HG03432 (cell line): ENCODE results near the gene FLYWCH1.
"Not testable (repeated sequence)": the region's sequence is repeated elsewhere in the genome, so short reads cannot be mapped to it uniquely, and the experiment has no call there.

Source experiments
- ATAC-seq: cut with Tn5 transposase; IDR thresholded peaks from one replicate; pipeline ENCODE4 v1.9.1; 2021; ENCODE audit warnings: mild to moderate bottlenecking, moderate library complexity; ENCODE audit not compliant: unreplicated experiment

FLYWCH1 gene

GRCh38 chr16:2925951-2926649 lies 14.4 kb downstream of the FLYWCH1 start:
- no peak for ATAC-seq

GRCh38 chr16:2926650-2926999 lies 14.9 kb downstream of the FLYWCH1 start:
- no peak for ATAC-seq

DNA sequence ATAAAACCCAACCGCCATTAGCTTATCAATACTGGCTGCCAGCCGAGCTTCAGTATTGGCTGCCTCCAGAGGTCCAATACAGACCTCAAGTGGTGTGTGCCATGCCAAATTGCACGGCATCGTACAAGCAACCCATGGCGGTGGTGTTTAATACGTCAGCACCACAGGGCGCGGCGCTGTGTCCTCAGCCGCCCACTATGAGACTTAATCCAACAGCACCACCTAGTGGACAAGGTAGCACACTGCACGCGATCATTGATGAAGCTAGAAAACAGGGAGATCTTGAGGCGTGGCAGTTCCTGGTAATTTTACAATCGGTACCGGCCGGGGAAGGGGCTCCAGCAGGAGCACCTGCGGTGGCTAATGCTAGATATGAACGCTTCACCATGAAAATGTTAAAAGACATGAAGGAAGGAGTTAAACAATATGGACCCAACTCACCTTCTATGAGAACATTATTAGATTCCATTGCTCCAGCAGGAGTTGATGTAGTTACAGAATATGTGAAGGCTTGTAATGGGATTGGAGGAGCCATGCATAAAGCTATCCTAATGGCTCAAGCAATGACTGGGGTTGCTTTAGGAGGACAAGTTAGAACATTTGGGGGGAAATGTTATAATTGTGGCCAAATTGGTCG lies 15.4 kb downstream of the FLYWCH1 start:
- no peak for ATAC-seq

DNA sequence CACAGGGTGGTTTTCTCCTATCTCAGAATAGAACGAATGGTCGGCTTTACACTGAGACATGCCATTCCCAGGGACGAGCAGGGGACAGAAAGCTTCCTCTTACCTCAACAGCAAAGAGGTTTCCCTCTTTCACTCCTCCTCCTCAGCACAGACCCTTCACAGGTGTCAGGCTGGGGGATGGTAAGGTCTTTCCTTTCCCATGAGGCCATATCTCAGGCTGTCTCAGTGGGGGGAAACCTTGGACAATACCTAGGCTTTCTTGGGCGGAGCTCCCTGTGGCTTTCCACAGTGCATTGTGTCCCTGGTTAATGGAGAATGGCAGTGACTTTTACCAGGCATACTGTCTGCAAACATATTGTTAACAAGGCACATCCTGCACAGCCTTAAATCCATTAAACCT lies 16.4 kb downstream of the FLYWCH1 start:
- not testable (repeated sequence) for ATAC-seq

GRCh38 chr16:2928796-2929195 lies 17.1 kb downstream of the FLYWCH1 start:
- no peak for ATAC-seq

DNA sequence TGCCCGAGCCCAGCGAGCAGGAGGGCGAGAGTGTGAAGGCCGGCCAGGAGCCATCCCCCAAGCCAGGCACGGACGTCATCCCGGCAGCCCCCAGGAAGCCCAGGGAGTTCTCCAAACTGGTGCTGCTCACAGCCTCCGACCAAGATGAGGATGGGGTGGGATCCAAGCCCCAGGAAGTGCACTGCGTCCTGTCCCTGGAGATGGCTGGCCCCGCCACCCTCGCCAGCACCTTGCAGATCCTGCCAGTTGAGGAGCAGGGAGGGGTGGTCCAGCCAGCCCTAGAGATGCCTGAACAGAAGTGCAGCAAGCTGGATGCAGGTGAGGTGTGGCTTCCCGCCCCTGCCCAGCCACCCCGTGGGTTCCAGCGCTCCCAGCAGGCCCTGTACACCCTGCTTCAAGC lies 18.0 kb downstream of the FLYWCH1 start:
- no peak for ATAC-seq

- no peak for ATAC-seq
Observed at GRCh38 chr16:2930236-2930635, 18.5 kb downstream of the FLYWCH1 start.

DNA sequence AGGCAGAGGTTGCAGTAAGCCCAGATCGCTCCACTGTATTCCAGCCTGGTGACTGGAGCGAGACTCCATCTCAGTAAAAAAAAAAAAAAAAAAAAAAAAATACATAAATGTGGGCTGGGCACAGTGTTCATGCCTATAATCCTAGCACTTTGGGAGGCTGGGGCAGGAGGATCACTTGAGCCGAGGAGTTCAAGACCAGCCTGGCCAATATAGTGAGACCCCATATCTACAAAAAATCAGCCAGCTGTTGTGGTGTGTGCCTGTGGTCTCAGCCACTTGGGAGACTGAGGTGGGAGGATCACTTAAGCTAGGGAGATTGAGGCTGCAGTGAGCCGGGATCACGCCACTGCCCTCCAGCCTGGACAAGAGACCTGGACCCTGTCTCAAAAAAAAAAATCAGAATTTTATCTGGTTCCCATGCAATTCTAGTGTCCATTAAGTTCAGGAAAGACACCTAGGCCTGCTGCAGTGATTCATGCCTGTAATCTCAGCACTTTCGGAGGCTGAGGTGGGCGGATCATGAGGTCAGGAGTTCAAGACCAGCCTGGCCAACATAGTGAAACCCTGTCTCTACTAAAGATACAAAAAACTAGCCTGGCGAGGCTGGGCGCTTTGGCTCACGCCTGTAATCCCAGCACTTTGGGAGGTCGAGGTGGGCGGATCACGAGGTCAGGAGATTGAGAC lies 19.6 kb downstream of the FLYWCH1 start:
- not testable (repeated sequence) for ATAC-seq

GRCh38 chr16:2933136-2933535 lies 21.4 kb downstream of the FLYWCH1 start:
- no peak for ATAC-seq

GRCh38 chr16:2933701-2934100 lies 22.0 kb downstream of the FLYWCH1 start:
- ATAC-seq = no peak

DNA sequence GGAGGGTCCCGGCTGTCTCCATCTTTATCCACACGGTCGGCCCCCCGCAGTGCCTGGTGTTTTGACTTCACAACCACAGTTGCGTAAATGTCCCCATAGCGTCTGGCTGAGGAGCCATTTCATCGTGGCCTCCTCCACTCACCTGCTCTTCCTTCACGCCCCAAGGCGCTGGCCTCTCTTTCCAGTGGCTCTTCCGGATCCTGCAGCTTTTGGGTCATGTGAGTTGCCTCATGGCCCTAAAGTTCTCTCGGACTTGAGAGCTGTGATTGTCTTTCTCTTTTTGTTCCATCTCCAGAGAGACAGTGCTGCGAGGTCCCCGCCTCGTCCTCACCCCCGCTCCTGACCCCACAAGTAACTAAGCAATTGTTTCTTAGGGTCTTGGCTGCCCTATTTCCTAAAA lies 22.7 kb downstream of the FLYWCH1 start:
- ATAC-seq = no peak

- ATAC-seq = no peak
Observed at GRCh38 chr16:2936436-2937011, 24.8 kb downstream of the FLYWCH1 start.

- ATAC-seq = no peak
Observed at GRCh38 chr16:2937170-2937569, 25.4 kb downstream of the FLYWCH1 start.

DNA sequence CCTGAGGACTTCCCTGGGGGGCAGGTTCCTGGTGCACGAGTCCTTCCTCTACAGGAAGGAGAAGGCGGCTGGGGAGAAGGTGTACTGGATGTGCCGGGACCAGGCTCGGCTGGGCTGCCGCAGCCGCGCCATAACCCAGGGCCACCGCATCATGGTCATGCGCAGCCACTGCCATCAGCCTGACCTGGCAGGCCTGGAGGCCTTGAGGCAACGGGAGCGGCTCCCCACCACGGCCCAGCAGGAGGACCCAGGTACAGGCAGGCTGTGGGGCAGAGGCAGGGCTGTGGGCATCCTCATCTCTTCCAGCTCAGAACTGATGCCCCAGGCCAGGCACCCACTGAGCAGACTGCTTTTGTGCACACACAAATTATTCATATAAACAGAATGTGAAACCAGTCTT lies 26.5 kb downstream of the FLYWCH1 start:
- ATAC-seq = no peak

DNA sequence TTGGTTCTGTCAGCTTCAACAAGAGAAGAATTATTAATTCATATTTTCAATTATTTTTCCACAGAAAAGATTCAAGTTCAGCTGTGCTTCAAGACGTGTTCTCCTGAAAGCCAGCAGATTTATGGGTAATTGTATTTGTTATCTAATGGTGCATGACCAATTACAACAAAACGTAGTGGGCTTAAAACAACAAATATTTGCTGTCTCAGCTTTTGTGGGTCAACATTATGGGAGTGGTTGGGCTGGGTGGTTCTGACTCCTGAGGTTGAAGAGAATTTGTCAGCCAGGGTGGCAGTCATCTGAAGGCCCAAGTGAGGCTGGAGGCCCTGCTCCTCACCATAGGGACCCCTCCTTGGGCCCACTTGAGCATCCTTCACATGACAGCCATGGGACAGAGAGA lies 28.2 kb downstream of the FLYWCH1 start:
- ATAC-seq = no peak

- ATAC-seq = no peak
Observed at GRCh38 chr16:2942045-2942444, 30.3 kb downstream of the FLYWCH1 start.

DNA sequence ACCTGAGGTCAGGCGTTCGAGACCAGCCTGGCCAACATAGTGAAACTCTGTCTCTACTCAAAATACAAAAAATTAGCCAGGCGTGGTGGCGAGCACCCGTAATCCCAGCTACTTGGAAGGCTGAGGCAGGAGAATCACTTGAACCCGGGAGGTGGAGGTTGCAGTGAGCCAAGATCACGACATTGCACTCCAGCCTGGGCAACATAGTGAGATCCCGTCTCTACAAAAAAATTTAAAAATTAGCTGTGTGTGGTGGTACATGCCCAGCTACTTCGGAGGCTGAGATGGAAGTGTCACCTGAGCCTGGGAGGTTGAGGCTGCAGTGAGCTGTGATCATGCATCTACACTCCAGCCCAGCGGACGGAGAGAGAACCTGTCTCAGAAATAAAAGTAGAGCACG lies 32.0 kb downstream of the FLYWCH1 start:
- ATAC-seq = not testable (repeated sequence)

GRCh38 chr16:2946649-2947048 lies 34.9 kb downstream of the FLYWCH1 start:
- ATAC-seq = no peak

DNA sequence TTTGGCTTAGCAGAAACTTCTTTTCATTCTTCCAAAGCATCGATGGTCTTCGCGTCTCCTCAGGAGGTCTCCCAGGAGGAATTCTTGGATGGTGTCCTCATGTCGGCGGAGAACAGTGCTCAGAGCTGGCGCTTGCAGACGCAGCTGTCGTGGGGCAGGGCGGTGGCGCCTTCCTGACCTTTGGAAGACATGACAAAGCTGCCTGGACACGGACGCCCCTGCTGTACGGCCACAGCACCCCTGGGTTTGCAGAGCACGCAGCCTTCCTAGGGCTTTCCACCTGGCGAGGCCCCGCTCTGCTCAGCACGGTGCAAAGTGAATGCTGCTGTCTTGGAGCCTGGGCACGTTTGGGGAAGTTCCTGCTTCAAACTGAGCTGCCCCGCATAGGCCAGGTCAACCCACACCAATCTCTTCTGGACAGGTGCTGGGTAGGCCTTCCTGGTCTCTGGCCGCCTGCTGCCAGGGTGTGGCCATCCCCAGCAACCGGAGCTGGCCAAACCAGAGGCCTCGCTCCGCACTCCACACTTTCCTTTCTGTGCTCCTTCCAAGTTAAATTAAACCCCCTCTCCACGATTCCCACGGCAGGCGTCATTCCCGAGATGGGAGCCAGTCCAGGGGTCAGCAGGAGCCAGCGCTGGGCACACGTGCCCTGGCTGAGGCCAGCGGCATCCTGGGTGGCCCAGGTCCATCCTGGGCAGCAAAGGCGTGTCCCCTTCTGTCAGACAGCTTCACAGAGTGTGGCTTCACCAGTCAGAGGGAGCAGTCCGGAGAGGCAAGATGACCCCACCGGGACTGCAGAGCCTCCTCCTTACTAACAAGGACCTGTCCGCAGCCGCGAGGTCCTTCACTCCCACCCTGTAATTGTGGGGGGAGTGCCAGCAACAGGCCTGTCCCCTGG lies 37.3 kb downstream of the FLYWCH1 start:
- ATAC-seq = no peak

DNA sequence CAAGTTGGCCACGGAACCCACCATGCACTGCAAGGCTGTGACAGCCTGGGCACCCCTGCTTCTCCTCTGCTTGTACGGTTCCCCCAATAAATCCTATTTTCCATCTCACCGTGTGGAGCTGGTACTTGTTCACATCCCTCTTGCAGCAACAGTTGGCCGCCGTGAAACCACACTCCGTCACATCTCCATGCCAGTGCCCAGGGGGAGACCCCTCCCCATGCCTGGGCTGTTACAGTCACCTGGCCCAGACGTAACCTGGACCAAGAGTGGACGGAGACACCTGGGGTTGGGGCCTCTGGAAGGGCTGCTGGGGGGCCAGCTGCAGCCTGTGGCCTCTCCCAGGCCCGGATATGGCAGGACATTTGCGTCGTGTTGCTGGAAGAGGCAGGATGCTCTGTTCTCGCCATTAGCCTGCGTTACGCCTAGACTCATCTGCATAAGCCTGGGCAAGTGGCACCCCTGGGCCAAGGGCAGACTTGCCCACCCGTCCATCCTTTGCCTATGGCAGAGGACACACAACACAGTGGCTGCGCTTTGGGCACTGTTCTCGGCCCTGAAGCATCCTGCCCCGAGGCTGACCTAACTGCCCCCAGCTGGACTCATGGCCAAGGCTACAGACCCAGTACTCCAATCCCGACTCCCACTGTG lies 38.1 kb downstream of the FLYWCH1 start:
- no peak for ATAC-seq
